ENCODE results near the gene MGST2.

MGST2 gene

DNA sequence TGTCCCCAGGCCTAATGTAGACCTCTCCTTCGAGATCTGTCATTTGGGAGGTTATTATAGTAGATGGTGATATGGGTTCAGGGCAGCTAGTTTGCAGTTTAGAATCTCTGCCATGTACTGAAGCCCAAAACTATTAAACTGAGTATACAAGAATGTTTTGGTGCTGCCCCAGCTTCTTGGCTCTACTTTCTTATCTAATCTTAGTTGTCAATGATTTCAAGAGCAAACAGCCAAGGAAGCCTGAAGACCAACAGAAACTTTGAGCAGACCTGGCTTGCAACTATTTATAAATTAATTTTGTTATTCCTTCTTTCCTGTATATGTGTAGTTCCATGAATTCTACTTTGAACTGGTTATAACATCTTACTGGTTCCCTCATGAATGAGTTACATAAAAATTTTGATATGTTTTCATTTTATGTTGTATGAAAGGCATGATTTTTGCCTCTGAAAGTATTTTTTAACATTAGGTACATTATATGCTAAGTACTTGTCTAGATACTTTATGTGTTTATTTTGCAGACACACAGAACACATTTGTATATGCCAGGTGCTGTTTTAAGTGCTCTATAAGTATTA is 2.0 kb upstream of the MGST2 start:
- DNase-seq (ENCODE audit: low read depth), result peak; percentile 14
- no peak overlapping the region for H3K4me3 ChIP-seq (replicated peaks; ENCODE audit: low read depth, low read length)
- TF ChIP-seq, protein P1, sequence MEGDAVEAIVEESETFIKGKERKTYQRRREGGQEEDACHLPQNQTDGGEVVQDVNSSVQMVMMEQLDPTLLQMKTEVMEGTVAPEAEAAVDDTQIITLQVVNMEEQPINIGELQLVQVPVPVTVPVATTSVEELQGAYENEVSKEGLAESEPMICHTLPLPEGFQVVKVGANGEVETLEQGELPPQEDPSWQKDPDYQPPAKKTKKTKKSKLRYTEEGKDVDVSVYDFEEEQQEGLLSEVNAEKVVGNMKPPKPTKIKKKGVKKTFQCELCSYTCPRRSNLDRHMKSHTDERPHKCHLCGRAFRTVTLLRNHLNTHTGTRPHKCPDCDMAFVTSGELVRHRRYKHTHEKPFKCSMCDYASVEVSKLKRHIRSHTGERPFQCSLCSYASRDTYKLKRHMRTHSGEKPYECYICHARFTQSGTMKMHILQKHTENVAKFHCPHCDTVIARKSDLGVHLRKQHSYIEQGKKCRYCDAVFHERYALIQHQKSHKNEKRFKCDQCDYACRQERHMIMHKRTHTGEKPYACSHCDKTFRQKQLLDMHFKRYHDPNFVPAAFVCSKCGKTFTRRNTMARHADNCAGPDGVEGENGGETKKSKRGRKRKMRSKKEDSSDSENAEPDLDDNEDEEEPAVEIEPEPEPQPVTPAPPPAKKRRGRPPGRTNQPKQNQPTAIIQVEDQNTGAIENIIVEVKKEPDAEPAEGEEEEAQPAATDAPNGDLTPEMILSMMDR (IDR thresholded peaks at IDR 0.05; ENCODE audit: low read length, missing control alignments), result no peak

DNA sequence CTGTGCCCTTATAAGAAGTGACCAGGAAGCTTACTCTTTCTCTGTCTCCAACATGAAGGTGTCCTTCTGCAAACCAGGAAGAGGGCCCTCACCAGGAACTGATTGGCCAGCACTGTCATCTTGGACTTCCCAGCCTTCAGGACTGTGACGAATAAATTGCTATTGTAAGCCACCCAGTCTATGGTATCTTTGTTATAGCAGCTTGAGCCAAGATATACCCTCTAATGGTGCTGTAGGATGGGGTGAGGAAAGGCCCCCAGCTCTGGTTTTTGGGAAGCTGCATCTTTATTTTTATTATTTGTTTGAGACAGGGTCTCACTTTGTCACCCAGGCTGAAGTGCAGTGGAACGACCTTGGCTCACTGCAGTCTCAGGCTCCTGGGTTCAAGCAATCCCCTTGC is 1.2 kb upstream of the MGST2 start:
- TF ChIP-seq, protein P1 (IDR thresholded peaks at IDR 0.05; ENCODE audit: low read length, missing control alignments), result no peak

DNA sequence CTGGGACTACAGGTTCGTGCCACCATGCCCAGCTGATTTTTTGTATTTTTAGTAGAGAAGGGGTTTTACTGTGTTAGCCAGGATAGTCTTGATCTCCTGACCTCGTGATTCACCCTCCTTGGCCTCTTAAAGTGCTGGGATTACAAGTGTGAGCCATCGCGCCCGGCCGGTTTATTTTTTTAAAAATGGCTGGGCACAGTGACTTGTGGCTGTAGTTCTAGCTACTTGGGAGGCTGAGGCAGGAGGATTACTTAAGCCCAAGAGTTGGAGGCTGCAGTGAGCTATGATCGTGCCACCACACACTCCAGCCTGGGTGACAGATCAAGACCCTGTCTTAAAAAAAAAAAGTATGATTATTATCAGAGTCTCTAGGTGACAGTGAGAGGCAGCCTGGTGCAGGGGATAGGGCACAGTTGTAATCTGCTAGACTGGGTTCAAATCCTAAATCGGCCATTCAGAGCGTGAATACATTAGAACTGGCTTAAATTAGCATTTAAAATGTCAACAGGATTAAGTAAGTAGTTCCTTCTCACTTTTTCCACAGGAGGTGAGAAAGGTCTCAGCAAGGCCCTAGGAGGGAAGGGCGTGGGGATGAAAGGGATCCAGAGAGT is 435 bp upstream of the MGST2 start:
- TF ChIP-seq, protein P1 (IDR thresholded peaks at IDR 0.05; ENCODE audit: low read length, missing control alignments), result no peak
- DNase-seq (ENCODE audit: low read depth), result no peak
- peak overlapping the region; percentile 65 for H3K4me3 ChIP-seq (replicated peaks; ENCODE audit: low read depth, low read length)

More for the DNA sequence above, 1.2 kb upstream of the MGST2 start:
- DNase-seq (ENCODE audit: low read depth), result no peak
- no peak overlapping the region for H3K4me3 ChIP-seq (replicated peaks; ENCODE audit: low read depth, low read length)

DNA sequence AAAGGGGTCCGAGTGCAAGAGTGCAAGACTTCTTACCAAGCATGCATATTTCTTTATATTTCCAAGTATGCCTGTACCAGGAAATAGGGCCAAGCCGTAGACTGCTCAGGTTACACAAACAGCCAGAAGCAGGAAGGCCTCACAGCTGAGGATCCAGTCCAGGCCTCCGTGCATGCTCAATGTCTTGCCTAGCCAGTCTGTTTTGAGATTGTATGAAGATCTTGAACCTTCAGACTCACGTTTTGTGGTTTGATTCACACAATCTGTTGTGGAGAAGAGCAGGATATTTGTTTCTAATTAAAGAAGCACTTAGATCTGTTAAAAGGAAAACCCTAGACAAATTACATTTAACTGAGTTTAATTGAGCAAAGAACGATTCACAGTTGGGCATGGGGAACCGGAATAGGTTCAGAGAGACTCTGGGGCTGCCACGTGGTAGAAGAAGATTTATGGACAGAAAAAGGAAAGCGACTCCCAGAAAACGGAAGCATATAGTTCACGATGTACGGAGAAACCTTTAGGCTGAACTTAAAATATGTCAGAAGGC is 1.2 kb downstream of the MGST2 start:
- DNase-seq (ENCODE audit: low read depth), result peak; percentile 72
- TF ChIP-seq, protein P1 (IDR thresholded peaks at IDR 0.05; ENCODE audit: low read length, missing control alignments), result no peak
- H3K4me3 ChIP-seq (replicated peaks; ENCODE audit: low read depth, low read length), result peak overlapping the region; percentile 65

DNA sequence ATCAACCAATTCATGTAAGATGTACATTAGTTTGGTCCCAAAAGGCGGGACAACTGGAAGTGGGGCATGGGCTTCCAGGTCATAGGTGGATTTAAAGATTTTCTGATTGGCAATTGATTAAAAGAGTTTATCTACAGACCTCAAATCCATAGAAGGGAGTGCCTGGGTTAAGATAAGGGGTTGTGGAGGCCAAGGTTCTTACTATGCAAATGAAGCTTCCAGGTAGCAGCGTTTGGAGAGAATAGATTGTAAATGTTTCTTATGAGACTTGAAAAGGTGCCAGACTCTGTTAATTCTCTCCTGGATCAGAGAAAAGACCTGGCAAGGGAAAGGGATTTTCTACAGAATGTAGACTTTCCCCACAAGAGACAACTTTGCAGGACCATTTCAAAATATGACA is 2.4 kb downstream of the MGST2 start:
- TF ChIP-seq, protein P1 (IDR thresholded peaks at IDR 0.05; ENCODE audit: low read length, missing control alignments), result no peak
- H3K4me3 ChIP-seq (replicated peaks; ENCODE audit: low read depth, low read length), result no peak overlapping the region
- DNase-seq (ENCODE audit: low read depth), result no peak

DNA sequence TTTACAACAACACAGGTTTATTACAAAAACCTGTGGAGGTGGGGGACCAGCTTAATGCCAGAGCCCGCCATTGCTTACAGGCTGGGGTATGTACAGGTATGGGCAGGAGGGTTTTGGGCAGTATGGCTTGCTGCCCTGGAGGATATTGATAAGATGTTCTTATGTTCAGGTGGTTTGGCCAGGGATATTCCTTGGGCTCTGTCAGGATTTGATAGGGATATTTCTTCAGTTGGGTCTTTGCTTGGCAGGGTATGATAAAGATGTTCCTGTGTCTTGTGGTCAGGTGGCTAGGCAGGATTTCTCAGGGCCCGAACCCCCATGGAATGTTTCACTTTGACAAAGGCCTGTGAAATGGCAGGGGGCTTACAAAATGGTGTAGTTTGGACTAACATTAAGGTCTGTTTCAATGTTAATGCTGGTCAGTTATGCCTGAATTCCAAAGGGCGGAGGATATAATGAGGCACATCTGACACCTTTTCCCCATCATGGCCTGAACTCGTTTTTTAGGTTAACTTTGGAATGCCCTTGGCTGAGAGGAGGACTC is 3.1 kb downstream of the MGST2 start:
- no peak overlapping the region for H3K4me3 ChIP-seq (replicated peaks; ENCODE audit: low read depth, low read length)
- no peak for DNase-seq (ENCODE audit: low read depth)
- TF ChIP-seq, protein P1 (IDR thresholded peaks at IDR 0.05; ENCODE audit: low read length, missing control alignments), result no peak
